Testis (tissue), 3 donors: ENCODE measurements around the gene KIF21B. TPM values are rescaled to one million over a fixed set of nuclear protein-coding genes. Genes with fewer than 3 reads are reported as not detected.

Source experiments
- DNase-seq: peaks from one replicate; pipeline ENCODE4 v3.0.0-alpha.2; 2019
- H3K27ac ChIP-seq, 2 donors: fragments of 200-600 bp; sonication (generic); one replicate each; pipeline ENCODE4 v1.5.1; 2019
- H3K27me3 ChIP-seq: fragments of 200-600 bp; sonication (generic); one replicate; pipeline ENCODE4 v1.5.1; 2019
- H3K36me3 ChIP-seq: fragments of 200-600 bp; sonication (generic); one replicate; pipeline ENCODE4 v1.5.1; 2017; ENCODE audit warnings: low read depth; ENCODE audit errors: missing control alignments
- H3K4me1 ChIP-seq: fragments of 200-600 bp; sonication (generic); one replicate; pipeline ENCODE4 v1.5.1; 2019
- H3K4me3 ChIP-seq, 2 donors: fragments of 200-600 bp; sonication (generic); one replicate each; pipeline ENCODE4 v1.5.1; 2017 to 2019
- H3K9me3 ChIP-seq: fragments of 200-600 bp; sonication (generic); one replicate; pipeline ENCODE4 v1.5.1; 2017
- CTCF ChIP-seq, 3 experiments: fragments of 450-650 bp in 2 of 3; fragments of 200-600 bp in 1 of 3; sonication (generic) in 1 of 3; IDR thresholded peaks; one replicate each; pipeline ENCODE4 v1.5.1; 2016 to 2019; ENCODE audit warnings: antibody characterized with exemption in 3 of 3, mild to moderate bottlenecking in 2 of 3, moderate library complexity in 1 of 3
- POLR2A ChIP-seq: fragments of 450-650 bp; IDR thresholded peaks from one replicate; pipeline ENCODE4 v1.6.1; 2017; ENCODE audit warnings: antibody characterized with exemption, mild to moderate bottlenecking, moderate library complexity
- WGBS, 2 donors: methylation state at CpG; one replicate each; pipeline ENCODE4 v1.1.5; 2018; 5-methylcytosine and 5-hydroxymethylcytosine counted together
- intact Hi-C: fragments of 100-400 bp; cut with DNase I; formaldehyde crosslinking; loops from one replicate; pipeline ENCODE4 v1.15.1; 2023; ENCODE audit warnings: low total_unique reads
- polyA plus RNA-seq: library from polyadenylated mRNA; stranded (reverse); fragments of 350-450 nt; fragmentation: Illumina TruSeq; extraction: RNeasy Lipid Tissue Mini Kit (QIAGEN cat#74804); gene quantifications from one replicate; pipeline ENCODE4 v1.2.3, GENCODE V29; 2014; ENCODE audit warnings: low read depth, low replicate concordance; ENCODE audit not compliant: insufficient read depth
- total RNA-seq, 2 donors: library from RNA; depleted of rRNA; stranded (reverse); fragments of >200 nt; gene quantifications; one replicate each; pipeline ENCODE4 v1.2.3, GENCODE V29; 2016

KIF21B gene
- total and polyA plus RNA-seq, 3 donors from 2014 or later: 23.3 to 32.7 (median 32.3) TPM

DNA sequence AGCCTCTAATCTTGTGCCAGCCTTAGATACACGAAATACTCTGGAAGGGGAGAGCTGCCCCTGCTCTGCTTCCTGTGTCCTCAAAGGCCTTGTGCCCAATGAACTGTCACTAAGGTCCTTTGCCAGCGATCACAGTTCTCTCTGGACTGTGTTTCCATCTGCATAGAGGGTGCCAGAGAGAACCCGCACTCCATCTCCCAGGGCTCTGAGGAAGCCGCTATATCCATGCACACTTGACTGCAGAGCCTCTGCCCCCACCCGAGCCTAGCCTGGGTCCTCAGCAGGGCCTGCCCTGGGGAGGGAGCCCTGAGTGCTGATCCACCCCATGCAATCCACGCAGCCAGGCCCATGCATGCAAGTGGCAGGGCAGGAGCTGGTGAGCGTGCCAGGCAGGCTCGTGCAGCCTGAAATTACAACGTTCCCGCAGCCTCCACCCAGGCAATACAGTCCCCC lies 30.6 kb upstream of the KIF21B start:
- 76 to 83% methylated on average over 10 of the region's 10 CpGs for WGBS, 2 donors
- TF ChIP-seq CTCF (IDR thresholded peaks at IDR 0.05) (no peak), POLR2A (no peak)
- Histone ChIP-seq H3K27me3 (no peaks in the 10 kb centered on the region), H3K27ac (no peak overlapping the region), H3K9me3 (no peaks in the 10 kb centered on the region), H3K4me3 (no peak overlapping the region), H3K36me3 (no peaks in the 10 kb centered on the region), H3K4me1 (peaks cover 7% of the 10 kb centered on the region)
- no peak for DNase-seq
- intact Hi-C loops: no loop called here

DNA sequence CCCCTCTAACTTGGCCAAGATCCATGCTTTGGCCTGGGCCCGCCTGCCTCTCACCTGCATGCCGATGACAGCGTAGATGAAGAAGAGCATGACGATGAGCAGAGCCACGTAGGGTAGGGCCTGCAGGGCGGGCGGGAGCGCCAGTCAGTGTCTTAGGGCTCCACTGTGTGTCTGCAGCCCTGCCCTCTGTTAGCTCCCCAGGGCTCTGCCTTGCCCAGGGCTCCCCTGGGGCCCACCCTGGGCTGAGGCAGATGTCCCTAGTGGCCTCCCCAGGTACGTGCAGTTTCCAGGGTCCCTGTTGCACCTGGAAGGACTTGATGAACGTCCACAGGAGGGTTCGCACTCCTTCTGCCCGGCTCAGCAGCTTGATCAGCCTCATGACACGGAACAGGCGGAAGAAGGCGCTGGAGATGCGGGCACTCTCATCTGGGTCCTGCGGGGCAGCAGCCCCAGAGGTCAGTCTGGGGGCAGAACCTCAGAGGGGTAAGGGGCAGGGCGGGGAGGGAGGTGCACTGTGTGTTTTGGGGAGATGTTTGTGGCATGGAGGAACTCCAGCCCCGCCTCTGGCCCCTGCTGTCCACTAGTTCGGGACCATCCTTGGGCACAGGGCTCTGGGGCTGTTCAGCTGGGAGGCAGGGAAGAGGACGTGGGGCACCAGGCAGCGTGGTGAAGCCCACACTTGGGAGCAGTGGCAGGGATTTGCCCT lies 29.8 kb upstream of the KIF21B start:
- WGBS, 2 donors: 92 to 97% methylated on average over 12 to 22 of the region's 22 CpGs
- Histone ChIP-seq H3K27me3 (no peaks in the 10 kb centered on the region), H3K9me3 (no peaks in the 10 kb centered on the region), H3K4me1 (peaks cover 7% of the 10 kb centered on the region), H3K27ac (no peak overlapping the region), H3K4me3 (no peak overlapping the region), H3K36me3 (no peaks in the 10 kb centered on the region)
- TF ChIP-seq POLR2A (no peak), CTCF (IDR thresholded peaks at IDR 0.05) (no peak)
- intact Hi-C loops: no loop called here
- DNase-seq: no peak

DNA sequence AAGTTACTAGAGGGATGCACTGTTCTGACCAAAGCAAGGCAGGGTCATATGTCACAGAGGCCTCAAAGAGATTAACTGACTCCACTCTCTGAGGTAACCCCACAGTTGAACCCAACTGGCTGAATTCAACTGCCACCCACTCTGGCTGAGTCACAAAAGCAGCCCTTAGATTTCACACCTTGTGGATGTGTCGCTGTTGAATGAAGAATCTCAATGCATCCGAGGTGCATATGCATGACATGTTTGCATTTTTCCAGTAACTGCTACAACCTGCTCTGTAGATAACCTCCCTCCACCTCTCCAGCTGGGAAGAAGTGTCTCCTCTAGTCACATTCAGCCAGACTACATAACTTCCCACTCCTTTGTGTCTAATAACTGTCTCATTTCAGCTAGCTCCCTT lies 27.9 kb upstream of the KIF21B start:
- Histone ChIP-seq H3K4me3 (no peak overlapping the region), H3K9me3 (no peaks in the 10 kb centered on the region), H3K27ac (no peak overlapping the region), H3K27me3 (no peaks in the 10 kb centered on the region), H3K36me3 (no peaks in the 10 kb centered on the region), H3K4me1 (peaks cover 7% of the 10 kb centered on the region)
- intact Hi-C loops: no loop called here
- WGBS, 2 donors: 74 to 100% methylated on average over 2 of the region's 2 CpGs
- DNase-seq: no peak
- TF ChIP-seq CTCF (IDR thresholded peaks at IDR 0.05) (no peak), POLR2A (no peak)

DNA sequence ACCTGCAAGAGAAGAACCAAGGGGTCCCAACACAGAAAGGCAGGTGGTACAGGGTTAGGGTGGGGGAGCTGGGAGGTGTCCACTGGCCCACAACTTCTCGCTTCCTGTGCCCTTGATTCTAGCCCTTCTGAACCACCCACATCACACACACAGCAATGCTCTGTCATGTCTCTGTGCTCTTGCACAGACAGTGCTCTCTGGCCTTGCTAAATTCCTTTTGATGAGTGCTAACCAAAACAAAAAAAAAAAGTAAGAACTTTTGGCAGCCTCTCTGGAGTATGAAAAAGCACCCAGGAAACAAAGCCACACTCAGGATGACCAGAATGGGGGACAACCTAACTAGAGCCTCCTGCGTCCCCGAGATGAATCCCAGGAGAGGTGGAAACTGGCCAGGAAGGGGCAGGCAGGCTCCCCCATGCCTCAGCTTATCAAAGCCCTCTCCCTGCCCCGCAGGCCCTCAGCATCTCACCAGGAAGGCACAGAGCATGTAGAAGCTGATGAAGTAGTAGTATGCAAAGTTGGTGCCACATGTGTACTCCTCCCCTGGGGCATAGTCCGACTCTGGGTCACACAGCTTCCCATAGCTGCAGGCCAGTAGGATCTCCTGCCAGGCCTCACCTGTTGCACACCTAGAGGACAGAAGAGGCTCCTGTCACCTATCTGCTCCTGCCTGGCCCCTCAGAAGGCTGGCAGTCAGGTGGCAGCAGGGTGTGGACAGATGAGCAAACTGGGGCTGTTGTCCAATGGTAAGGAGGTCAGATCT lies 27.2 kb upstream of the KIF21B start:
- Histone ChIP-seq H3K4me3 (no peak overlapping the region), H3K4me1 (peaks cover 2% of the 10 kb centered on the region), H3K36me3 (no peaks in the 10 kb centered on the region), H3K27ac (no peak overlapping the region), H3K27me3 (no peaks in the 10 kb centered on the region), H3K9me3 (no peaks in the 10 kb centered on the region)
- WGBS, 2 donors: 82 to 87% methylated on average over 3 to 5 of the region's 5 CpGs
- intact Hi-C loops: no loop called here
- TF ChIP-seq CTCF (IDR thresholded peaks at IDR 0.05): no peak
- no peak for DNase-seq
